ENCODE results near the gene RHOXF2.

Gene RHOXF2

GRCh38 chrX:120205816-120206753 is 47.7 kb downstream of the RHOXF2 start:
- DNase-seq, result no peak

DNA sequence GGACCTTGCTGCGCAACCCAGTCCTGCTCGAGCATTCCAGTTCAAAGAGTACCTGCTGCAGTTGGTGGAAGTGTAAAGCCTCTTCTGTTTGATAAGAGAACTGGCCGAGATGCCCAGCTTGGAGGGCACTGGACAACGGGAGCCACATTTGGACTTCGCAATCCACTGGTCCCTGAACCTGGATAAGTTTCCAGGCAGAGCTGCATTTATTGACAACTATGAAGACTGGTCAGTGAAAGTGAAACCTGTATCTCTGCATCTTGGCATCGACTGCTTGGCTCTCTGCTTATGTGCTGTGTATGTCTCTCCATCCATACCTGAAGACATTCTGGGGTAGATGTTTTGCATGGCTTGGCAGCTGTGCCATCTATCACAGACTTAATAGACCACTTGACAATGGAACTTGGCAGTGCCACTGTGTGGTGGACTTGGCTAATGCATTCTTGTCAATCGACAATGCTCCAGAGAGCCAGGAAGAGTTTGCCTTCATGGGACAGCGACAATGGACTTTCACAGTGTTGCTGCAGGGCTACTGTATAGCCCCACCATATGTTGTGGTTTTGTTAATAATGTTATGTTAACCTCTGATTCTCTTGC is 48.7 kb downstream of the RHOXF2 start:
- DNase-seq, result no peak

GRCh38 chrX:120213438-120214265 is 55.2 kb downstream of the RHOXF2 start:
- peak; percentile 54 for DNase-seq
